Transverse colon (tissue), 4 donors: Measurements from ENCODE around the gene TRMT2A. TPM values are rescaled to one million over a fixed set of nuclear protein-coding genes. Genes with fewer than 3 reads are reported as not detected.

Source experiments
- DNase-seq: peaks from one replicate; pipeline ENCODE4 v3.0.0-alpha.2; 2019
- H3K27ac ChIP-seq, 4 donors: fragments of 200-600 bp; sonication (generic); 2 replicates each; pipeline ENCODE4 v1.5.1; 2016 to 2018; ENCODE audit warnings: inconsistent platforms in 4 of 4
- H3K27me3 ChIP-seq: fragments of 200-600 bp; sonication (generic); 2 replicates; pipeline ENCODE4 v1.5.1; 2017; ENCODE audit warnings: inconsistent platforms
- H3K36me3 ChIP-seq, 4 donors: fragments of 200-600 bp; sonication (generic); 2 replicates each; pipeline ENCODE4 v1.5.1; 2017 to 2019; ENCODE audit warnings: inconsistent platforms in 4 of 4
- H3K4me1 ChIP-seq, 4 donors: fragments of 200-600 bp; sonication (generic); 2 replicates each; pipeline ENCODE4 v1.5.1; 2017 to 2020; ENCODE audit warnings: inconsistent platforms in 4 of 4
- H3K4me3 ChIP-seq, 4 donors: fragments of 200-600 bp; sonication (generic); 1 replicate in 1 of 4; 2 replicates in 3 of 4; pipeline versions ENCODE4 v1.5.1 to v1.6.1; 2017 to 2019; ENCODE audit warnings: inconsistent platforms in 4 of 4
- H3K9me3 ChIP-seq, 2 donors: fragments of 200-600 bp; sonication (generic); 2 replicates each; pipeline ENCODE4 v1.5.1; 2017 to 2019; ENCODE audit warnings: inconsistent platforms in 2 of 2
- CTCF ChIP-seq, 5 experiments: fragments of 200-600 bp in 3 of 5; fragments of 450-650 bp in 2 of 5; sonication (generic) in 3 of 5; IDR thresholded peaks; 1 replicate in 2 of 5; 2 replicates in 3 of 5; pipeline ENCODE4 v1.5.1; 2016 to 2017; ENCODE audit warnings: antibody characterized with exemption in 5 of 5, inconsistent platforms in 3 of 5, mild to moderate bottlenecking in 2 of 5, moderate library complexity in 1 of 5
- EP300 ChIP-seq: sonication (generic); formaldehyde crosslinking; IDR thresholded peaks from one replicate; pipeline ENCODE4 v1.6.1; 2017; ENCODE audit warnings: antibody characterized with exemption, low read depth
- POLR2A ChIP-seq: fragments of 450-650 bp; IDR thresholded peaks from one replicate; pipeline ENCODE4 v1.6.1; 2016; ENCODE audit warnings: antibody characterized with exemption, mild to moderate bottlenecking, moderate library complexity
- POLR2AphosphoS5 ChIP-seq, 3 donors: sonication (generic); formaldehyde crosslinking; IDR thresholded peaks; one replicate each; pipeline ENCODE4 v1.6.1; 2016; ENCODE audit warnings: antibody characterized with exemption in 3 of 3
- WGBS, 2 donors: methylation state at CpG; one replicate each; pipeline ENCODE4 v1.1.5; 2018; ENCODE audit warnings: low coverage in 1 of 2; 5-methylcytosine and 5-hydroxymethylcytosine counted together
- in situ Hi-C, 4 donors: fragments of 200-750 bp; cut with MboI; loops; one replicate each; pipeline versions ENCODE4 v1.15.0 to v1.15.1; 2017; ENCODE audit warnings: low sequenced_read_pairs in 3 of 4, low pct_ligation_motif_present in 1 of 4, low pct_unique_long_range_greater_than_20kb in 1 of 4
- intact Hi-C: fragments of 100-400 bp; cut with DNase I; formaldehyde crosslinking; loops from one replicate; pipeline ENCODE4 v1.15.1; 2023; ENCODE audit warnings: low total_unique reads
- total RNA-seq, 4 donors: library from RNA; depleted of rRNA; stranded (reverse); fragments of >200 nt; gene quantifications; one replicate each; pipeline ENCODE4 v1.1.0, GENCODE V29; 2016

Gene TRMT2A
- total RNA-seq, 4 donors from 2014 or later: 38.6 to 77.4 (median 46.5) TPM

DNA sequence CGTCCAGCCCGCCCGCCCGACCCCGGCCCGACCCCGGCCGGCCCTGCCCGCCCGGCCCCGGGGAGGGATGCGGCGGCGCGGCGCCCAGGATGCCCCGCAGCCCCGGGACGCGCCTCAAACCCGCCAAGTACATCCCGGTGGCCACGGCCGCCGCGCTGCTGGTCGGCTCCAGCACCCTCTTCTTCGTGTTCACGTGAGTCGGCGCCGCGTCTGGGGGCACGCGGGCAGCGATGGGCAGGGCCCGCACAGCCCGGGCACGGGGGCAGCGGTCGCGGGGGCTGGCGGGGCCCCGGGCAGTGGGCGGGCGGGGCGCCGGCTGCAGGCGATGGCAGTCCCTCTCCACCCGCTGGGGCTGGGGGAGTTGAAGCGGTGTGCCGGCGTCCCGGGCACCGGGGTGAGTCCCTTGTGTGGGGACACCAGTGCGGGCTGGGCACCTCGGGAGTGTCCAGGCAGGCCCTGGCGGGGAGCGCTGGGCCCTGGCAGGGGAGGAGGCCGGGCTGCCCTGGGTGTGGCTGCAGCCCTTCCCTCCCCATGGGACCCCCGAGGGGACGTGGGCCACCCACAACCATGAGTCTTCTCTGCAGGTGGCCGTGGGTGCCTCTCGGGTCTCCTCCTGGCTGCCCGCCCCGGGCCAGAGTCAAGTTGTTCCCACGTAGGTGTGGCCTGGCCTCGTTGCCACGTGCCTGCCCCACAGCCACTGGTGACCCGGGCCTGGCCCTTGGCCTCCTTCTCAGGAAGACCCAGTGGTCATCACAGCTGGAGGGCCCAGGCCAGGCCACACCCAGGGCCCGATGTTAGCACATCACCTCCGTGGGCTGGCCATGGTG is 15.0 kb upstream of the TRMT2A start:
- Histone ChIP-seq H3K9me3 (no peaks in the 10 kb centered on the region), H3K4me1 (peaks cover 13 to 38% (median 19%) of the 10 kb centered on the region in 4 donors), H3K36me3 (no peaks in the 10 kb centered on the region), H3K27ac (peak overlapping the region; percentile 67 to 79 (median 74)), H3K4me3 (peak overlapping the region; percentile 91 to 100 (median 99)), H3K27me3 (no peaks in the 10 kb centered on the region)
- no peak for TF ChIP-seq CTCF (IDR thresholded peaks at IDR 0.05)
- no peak for TF ChIP-seq EP300
- no peak for TF ChIP-seq POLR2AphosphoS5 (IDR thresholded peaks at IDR 0.05)
- TF ChIP-seq POLR2A: no peak
- in situ Hi-C loops (no loop called here), intact Hi-C loops (no loop called here)
- peak; percentile 31 for DNase-seq
- WGBS, 2 donors: 3% methylated on average over 8 of the region's 72 CpGs; no CpG with 5 or more reads in 1 of the 2 donors

DNA sequence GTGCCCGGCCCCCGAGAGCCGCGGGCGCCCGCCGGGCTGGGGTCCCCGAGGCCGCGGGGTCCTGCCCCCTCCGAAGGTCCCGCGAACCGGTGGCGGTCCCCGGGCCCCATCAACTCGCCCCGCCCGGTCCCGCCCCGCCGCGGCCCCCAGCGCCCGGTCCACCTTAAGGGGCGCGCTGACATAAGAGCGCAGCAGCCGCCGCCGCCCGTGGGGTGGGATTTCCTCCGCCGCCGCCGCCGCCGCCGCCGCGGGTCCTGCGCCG is 14.5 kb upstream of the TRMT2A start, which contains the start of gene ZDHHC8:
Gene ZDHHC8, plus strand, starts transcription at position 208 of the 262 bp plus-strand sequence. CDS start 144 bp downstream, outside the sequence.
- intact Hi-C loops: no loop called here
- DNase-seq: peak; percentile 49
- WGBS, 2 donors: 2% methylated on average over 7 of the region's 43 CpGs; no CpG with 5 or more reads in 1 of the 2 donors
- H3K27ac ChIP-seq: peak within 1 kb of the TSS; percentile 92 to 98 (median 94)
- no peaks in the 10 kb centered on the region for H3K36me3 ChIP-seq
- peaks cover 11 to 37% (median 18%) of the 10 kb centered on the region in 4 donors for H3K4me1 ChIP-seq
- in situ Hi-C loops: no loop called here
- TF ChIP-seq EP300 (no peak), POLR2A (no peak), CTCF (IDR thresholded peaks at IDR 0.05) (no peak), POLR2AphosphoS5 (IDR thresholded peaks at IDR 0.05) (no peak)
- H3K27me3 ChIP-seq: no peaks in the 10 kb centered on the region
- H3K9me3 ChIP-seq: no peaks in the 10 kb centered on the region
- peak within 1 kb of the TSS; percentile 91 to 100 (median 99) for H3K4me3 ChIP-seq

- Histone ChIP-seq H3K4me1 (peaks cover 11 to 37% (median 18%) of the 10 kb centered on the region in 4 donors), H3K4me3 (peak overlapping the region; percentile 85 to 100 (median 96)), H3K9me3 (no peaks in the 10 kb centered on the region), H3K27me3 (no peaks in the 10 kb centered on the region), H3K27ac (peak overlapping the region; percentile 92 to 98 (median 94)), H3K36me3 (no peaks in the 10 kb centered on the region)
- in situ Hi-C loops: no loop called here
- intact Hi-C loops: no loop called here
- 4% methylated on average over 57 of the region's 70 CpGs; no CpG with 5 or more reads in 1 of the 2 donors for WGBS, 2 donors
- TF ChIP-seq EP300 (no peak), POLR2A (peak; percentile 40), POLR2AphosphoS5 (IDR thresholded peaks at IDR 0.05) (peak in 2 of 3 donors; percentile 15 to 19), CTCF (IDR thresholded peaks at IDR 0.05) (no peak)
- peak; percentile 89 for DNase-seq
Measured at GRCh38 chr22:20130731-20131596, 13.9 kb upstream of the TRMT2A start.

GRCh38 chr22:20130319-20130718 is 13.3 kb upstream of the TRMT2A start:
- Histone ChIP-seq H3K4me3 (peak overlapping the region in 1 of 4 donors; percentile 91), H3K9me3 (no peaks in the 10 kb centered on the region), H3K36me3 (peaks cover 0 to 1% (median 0%) of the 10 kb centered on the region in 4 donors), H3K27me3 (no peaks in the 10 kb centered on the region), H3K27ac (peak overlapping the region; percentile 92 to 98 (median 94)), H3K4me1 (peaks cover 11 to 30% (median 18%) of the 10 kb centered on the region in 4 donors)
- in situ Hi-C loops: no loop called here
- 72% methylated on average over 3 of the region's 3 CpGs; no CpG with 5 or more reads in 1 of the 2 donors for WGBS, 2 donors
- DNase-seq: no peak
- intact Hi-C loops: no loop called here
- no peak for TF ChIP-seq EP300
- TF ChIP-seq CTCF (IDR thresholded peaks at IDR 0.05): no peak
- no peak for TF ChIP-seq POLR2A
- no peak for TF ChIP-seq POLR2AphosphoS5 (IDR thresholded peaks at IDR 0.05)
